SJCRH30 (cell line): ENCODE measurements around the gene NRIP2. TPM values are rescaled to one million over a fixed set of nuclear protein-coding genes. Genes with fewer than 3 reads are reported as not detected.

Experiments used
- DNase-seq, 2 experiments: peaks; one replicate each; pipeline ENCODE4 v3.0.0-alpha.2; 2015 to 2020
- H3K27ac ChIP-seq: fragments of 250-450 bp; sonication (Bioruptor Pico); 2 replicates; pipeline ENCODE4 v1.5.1; 2020; ENCODE audit warnings: mild to moderate bottlenecking, moderate library complexity
- H3K27me3 ChIP-seq: fragments of 250-450 bp; sonication (Bioruptor Pico); 2 replicates; pipeline ENCODE4 v1.5.1; 2020; ENCODE audit warnings: mild to moderate bottlenecking, moderate library complexity
- H3K36me3 ChIP-seq: fragments of 250-450 bp; sonication (Bioruptor Pico); 2 replicates; pipeline ENCODE4 v1.5.1; 2020; ENCODE audit warnings: mild to moderate bottlenecking, moderate library complexity
- H3K4me1 ChIP-seq: fragments of 250-450 bp; sonication (Bioruptor Pico); 2 replicates; pipeline ENCODE4 v1.5.1; 2020; ENCODE audit warnings: mild to moderate bottlenecking, moderate library complexity
- H3K4me3 ChIP-seq: fragments of 250-450 bp; sonication (Bioruptor Pico); 2 replicates; pipeline ENCODE4 v1.5.1; 2020; ENCODE audit warnings: mild to moderate bottlenecking, moderate library complexity
- H3K9me3 ChIP-seq: fragments of 250-450 bp; sonication (Bioruptor Pico); replicated peaks from 2 replicates; pipeline ENCODE4 v1.5.1; 2020; ENCODE audit warnings: mild to moderate bottlenecking, moderate library complexity
- total RNA-seq: library from RNA; depleted of rRNA; stranded (reverse); fragments of >200 nt; shearing (Covaris generic); gene quantifications from 2 replicates; pipeline ENCODE4 v1.2.3, GENCODE V29; 2014

The NRIP2 gene
- total RNA-seq, 1 experiment from 2014 or later: 1.7 TPM

GRCh38 chr12:2804393-2805142, 30.3 kb downstream of the NRIP2 start:
- Histone ChIP-seq H3K4me1 (no peaks in the 10 kb centered on the region), H3K9me3 (no peaks in the 10 kb centered on the region), H3K27ac (no peak overlapping the region), H3K27me3 (no peaks in the 10 kb centered on the region), H3K4me3 (no peak overlapping the region), H3K36me3 (peaks cover 53% of the 10 kb centered on the region)
- DNase-seq: peak in 1 of 2 experiments; percentile 18

- Histone ChIP-seq H3K36me3 (peaks cover 61% of the 10 kb centered on the region), H3K4me1 (no peaks in the 10 kb centered on the region), H3K27me3 (no peaks in the 10 kb centered on the region), H3K9me3 (no peaks in the 10 kb centered on the region), H3K27ac (no peak overlapping the region), H3K4me3 (no peak overlapping the region)
- no peak for DNase-seq
Observed at GRCh38 chr12:2803635-2804392, 31.0 kb downstream of the NRIP2 start.

- no peaks in the 10 kb centered on the region for H3K9me3 ChIP-seq
- no peaks in the 10 kb centered on the region for H3K4me1 ChIP-seq
- H3K4me3 ChIP-seq: no peak overlapping the region
- no peak overlapping the region for H3K27ac ChIP-seq
- H3K27me3 ChIP-seq: no peaks in the 10 kb centered on the region
- H3K36me3 ChIP-seq: peaks cover 80% of the 10 kb centered on the region
- no peak for DNase-seq
Observed at GRCh38 chr12:2801044-2801783, 33.6 kb downstream of the NRIP2 start.

- no peak for DNase-seq
- H3K4me1 ChIP-seq: no peaks in the 10 kb centered on the region
- H3K27ac ChIP-seq: no peak overlapping the region
- H3K36me3 ChIP-seq: peaks cover 80% of the 10 kb centered on the region
- no peaks in the 10 kb centered on the region for H3K9me3 ChIP-seq
- H3K27me3 ChIP-seq: no peaks in the 10 kb centered on the region
- no peak overlapping the region for H3K4me3 ChIP-seq
Observed at GRCh38 chr12:2800046-2800570, 34.7 kb downstream of the NRIP2 start.

- peaks cover 63% of the 10 kb centered on the region for H3K36me3 ChIP-seq
- no peak for DNase-seq
- H3K27me3 ChIP-seq: no peaks in the 10 kb centered on the region
- no peaks in the 10 kb centered on the region for H3K9me3 ChIP-seq
- no peaks in the 10 kb centered on the region for H3K4me1 ChIP-seq
- no peak overlapping the region for H3K27ac ChIP-seq
- H3K4me3 ChIP-seq: no peak overlapping the region
Observed at GRCh38 chr12:2797721-2798418, 37.0 kb downstream of the NRIP2 start.

GRCh38 chr12:2796187-2796666, 38.6 kb downstream of the NRIP2 start:
- DNase-seq: peak in 1 of 2 experiments; percentile 12
- H3K4me3 ChIP-seq: peak overlapping the region; percentile 97
- H3K27ac ChIP-seq: no peak overlapping the region
- H3K4me1 ChIP-seq: no peaks in the 10 kb centered on the region
- H3K9me3 ChIP-seq: no peaks in the 10 kb centered on the region
- no peaks in the 10 kb centered on the region for H3K27me3 ChIP-seq
- peaks cover 46% of the 10 kb centered on the region for H3K36me3 ChIP-seq

- H3K4me1 ChIP-seq: no peaks in the 10 kb centered on the region
- H3K4me3 ChIP-seq: peak overlapping the region; percentile 97
- no peaks in the 10 kb centered on the region for H3K9me3 ChIP-seq
- peaks cover 40% of the 10 kb centered on the region for H3K36me3 ChIP-seq
- no peak overlapping the region for H3K27ac ChIP-seq
- peak; percentile 70 to 73 for DNase-seq
- no peaks in the 10 kb centered on the region for H3K27me3 ChIP-seq
Observed at GRCh38 chr12:2795291-2796186, 39.3 kb downstream of the NRIP2 start.

- Histone ChIP-seq H3K27ac (no peak within 1 kb of the TSS), H3K36me3 (peaks cover 32% of the 10 kb centered on the region), H3K4me3 (peak within 1 kb of the TSS; percentile 97), H3K4me1 (no peaks in the 10 kb centered on the region), H3K27me3 (no peaks in the 10 kb centered on the region), H3K9me3 (no peaks in the 10 kb centered on the region)
- peak; percentile 81 for DNase-seq
Observed at GRCh38 chr12:2794736-2795289, 40.0 kb downstream of the NRIP2 start, which contains the start of gene FKBP4. Gene FKBP4 (plus strand): TSS chr12:2794970. CDS start chr12:2795140, 170 bp downstream.

- H3K27ac ChIP-seq: no peak overlapping the region
- no peaks in the 10 kb centered on the region for H3K9me3 ChIP-seq
- peak overlapping the region; percentile 97 for H3K4me3 ChIP-seq
- H3K4me1 ChIP-seq: no peaks in the 10 kb centered on the region
- H3K27me3 ChIP-seq: no peaks in the 10 kb centered on the region
- H3K36me3 ChIP-seq: peaks cover 27% of the 10 kb centered on the region
- no peak for DNase-seq
Observed at GRCh38 chr12:2794191-2794735, 40.6 kb downstream of the NRIP2 start.

GRCh38 chr12:2793561-2793960, 41.3 kb downstream of the NRIP2 start:
- Histone ChIP-seq H3K4me3 (no peak overlapping the region), H3K4me1 (no peaks in the 10 kb centered on the region), H3K27ac (no peak overlapping the region), H3K9me3 (no peaks in the 10 kb centered on the region), H3K27me3 (no peaks in the 10 kb centered on the region; the same call in 1 of the 2 replicates), H3K36me3 (peaks cover 20% of the 10 kb centered on the region; the same call in 1 of the 2 replicates)
- no peak for DNase-seq

GRCh38 chr12:2792671-2793500, 41.9 kb downstream of the NRIP2 start:
- Histone ChIP-seq H3K9me3 (no peaks in the 10 kb centered on the region), H3K27me3 (no peaks in the 10 kb centered on the region; the same call in 1 of the 2 replicates), H3K36me3 (peaks cover 13% of the 10 kb centered on the region; the same call in 1 of the 2 replicates), H3K27ac (no peak overlapping the region), H3K4me3 (no peak overlapping the region), H3K4me1 (no peaks in the 10 kb centered on the region)
- no peak for DNase-seq

- DNase-seq: no peak
- Histone ChIP-seq H3K4me1 (no peaks in the 10 kb centered on the region), H3K27me3 (no peaks in the 10 kb centered on the region; the same call in 1 of the 2 replicates), H3K27ac (no peak overlapping the region), H3K36me3 (no peaks in the 10 kb centered on the region), H3K4me3 (no peak overlapping the region), H3K9me3 (no peaks in the 10 kb centered on the region)
Observed at GRCh38 chr12:2791089-2791488, 43.7 kb downstream of the NRIP2 start.
